ENCODE data around the gene USP53. TPM values are rescaled to one million over a fixed set of nuclear protein-coding genes. Genes with fewer than 3 reads are reported as not detected.
"Not testable (repeated sequence)": the region's sequence is repeated elsewhere in the genome, so short reads cannot be mapped to it uniquely, and the experiment has no call there.

USP53 gene
- total RNA-seq, 4 donors from 2014 or later, result 79.0 to 186 (median 125) TPM

DNA sequence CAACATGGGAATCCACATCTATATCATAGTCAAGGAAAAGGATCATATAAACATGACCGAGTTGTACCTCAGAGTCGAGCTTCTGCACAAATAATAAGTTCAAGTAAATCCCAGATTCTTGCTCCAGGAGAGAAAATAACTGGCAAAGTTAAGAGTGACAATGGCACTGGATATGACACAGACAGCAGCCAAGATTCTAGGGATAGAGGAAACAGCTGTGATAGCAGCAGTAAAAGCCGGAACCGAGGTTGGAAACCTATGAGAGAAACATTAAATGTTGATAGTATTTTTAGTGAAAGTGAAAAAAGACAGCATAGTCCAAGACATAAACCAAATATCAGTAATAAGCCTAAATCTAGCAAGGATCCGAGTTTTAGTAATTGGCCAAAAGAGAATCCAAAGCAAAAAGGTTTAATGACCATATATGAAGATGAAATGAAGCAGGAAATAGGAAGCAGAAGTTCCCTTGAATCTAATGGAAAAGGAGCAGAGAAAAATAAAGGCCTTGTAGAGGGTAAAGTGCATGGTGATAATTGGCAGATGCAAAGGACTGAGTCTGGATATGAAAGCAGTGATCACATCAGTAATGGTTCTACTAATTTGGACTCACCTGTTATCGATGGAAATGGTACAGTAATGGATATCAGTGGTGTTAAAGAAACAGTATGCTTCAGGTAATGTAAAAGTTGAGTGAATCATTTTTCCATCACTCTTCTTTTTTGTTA is 59.0 kb downstream of the USP53 start:
- Histone ChIP-seq H3K4me1 (no peaks in the 10 kb centered on the region), H3K27ac (no peak overlapping the region), H3K4me3 (no peak overlapping the region), H3K36me3 (peaks cover 9 to 76% of the 10 kb centered on the region in 2 donors), H3K27me3 (no peaks in the 10 kb centered on the region), H3K9me3 (no peaks in the 10 kb centered on the region)
- no peak for TF ChIP-seq EP300 (IDR thresholded peaks at IDR 0.05)
- no peak for ATAC-seq
- WGBS, 2 donors (ENCODE audit: low coverage in 1 of 2), result 56 to 79% methylated on average over 5 to 6 of the region's 6 CpGs

DNA sequence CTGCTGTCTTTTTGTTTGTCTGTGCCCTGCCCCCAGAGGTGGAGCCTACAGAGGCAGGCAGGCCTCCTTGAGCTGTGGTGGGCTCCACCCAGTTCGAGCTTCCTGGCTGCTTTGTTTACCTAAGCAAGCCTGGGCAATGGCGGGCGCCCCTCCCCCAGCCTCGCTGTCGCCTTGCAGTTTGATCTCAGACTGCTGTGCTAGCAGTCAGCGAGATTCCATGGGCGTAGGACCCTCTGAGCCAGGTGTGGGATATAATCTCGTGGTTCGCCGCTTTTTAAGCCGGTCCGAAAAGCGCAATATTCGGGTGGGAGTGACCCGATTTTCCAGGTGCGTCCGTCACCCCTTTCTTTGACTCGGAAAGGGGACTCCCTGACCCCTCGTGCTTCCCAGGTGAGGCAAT is 67.0 kb downstream of the USP53 start:
- H3K27me3 ChIP-seq, H3K9me3 ChIP-seq, H3K4me3 ChIP-seq, ATAC-seq, H3K27ac ChIP-seq: not testable (repeated sequence)
- H3K4me1 ChIP-seq, result peaks cover 0 to 42% (median 0%) of the 10 kb centered on the region in 3 donors
- peaks cover 0 to 24% of the 10 kb centered on the region in 2 donors for H3K36me3 ChIP-seq
- 96 to 100% methylated on average over 1 to 8 of the region's 19 CpGs for WGBS, 2 donors (ENCODE audit: low coverage in 1 of 2)

DNA sequence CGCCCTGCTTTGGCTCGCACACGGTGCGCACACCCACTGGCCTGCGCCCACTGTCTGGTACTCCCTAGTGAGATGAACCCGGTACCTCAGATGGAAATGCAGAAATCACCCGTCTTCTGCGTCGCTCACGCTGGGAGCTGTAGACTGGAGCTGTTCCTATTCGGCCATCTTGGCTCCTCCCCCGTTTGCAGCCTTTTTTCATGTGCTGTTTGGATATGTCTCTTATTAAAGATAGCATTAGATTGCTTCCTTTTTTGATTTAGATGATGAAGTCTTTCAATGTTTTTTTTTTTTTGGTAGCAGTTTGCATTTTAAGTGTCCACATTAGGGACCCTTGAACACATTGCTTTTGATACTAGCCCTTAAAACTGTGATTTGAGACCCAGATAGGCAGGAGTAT is 67.4 kb downstream of the USP53 start:
- not testable (repeated sequence) for H3K4me3 ChIP-seq, H3K27me3 ChIP-seq, H3K27ac ChIP-seq, H3K9me3 ChIP-seq, ATAC-seq
- peaks cover 0 to 24% of the 10 kb centered on the region in 2 donors for H3K36me3 ChIP-seq
- H3K4me1 ChIP-seq, result peaks cover 0 to 46% (median under 1%) of the 10 kb centered on the region in 3 donors
- 95 to 97% methylated on average over 10 to 11 of the region's 12 CpGs for WGBS, 2 donors (ENCODE audit: low coverage in 1 of 2)

DNA sequence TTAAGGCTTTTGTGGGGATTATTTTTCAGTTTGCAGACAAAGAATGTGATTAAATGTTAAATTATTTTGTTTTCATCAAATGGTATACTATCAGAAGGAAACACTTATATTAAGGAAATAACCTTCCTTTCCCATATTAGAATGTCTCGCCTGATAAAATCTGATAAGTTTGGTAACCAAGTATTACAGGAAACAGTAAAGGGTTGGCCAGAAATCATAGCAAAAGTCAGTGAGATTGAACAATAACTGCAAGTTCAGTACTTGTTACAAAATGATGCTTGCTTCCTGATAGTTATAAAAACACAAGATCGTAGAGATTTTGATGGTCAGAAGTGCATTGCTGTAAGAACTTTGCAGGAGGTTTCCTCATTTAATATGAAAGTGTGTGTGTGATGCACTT is 68.9 kb downstream of the USP53 start:
- TF ChIP-seq POLR2A (IDR thresholded peaks at IDR 0.05) (no peak), POLR2AphosphoS5 (IDR thresholded peaks at IDR 0.05) (no peak), EP300 (IDR thresholded peaks at IDR 0.05) (no peak)
- TF ChIP-seq, protein P1, sequence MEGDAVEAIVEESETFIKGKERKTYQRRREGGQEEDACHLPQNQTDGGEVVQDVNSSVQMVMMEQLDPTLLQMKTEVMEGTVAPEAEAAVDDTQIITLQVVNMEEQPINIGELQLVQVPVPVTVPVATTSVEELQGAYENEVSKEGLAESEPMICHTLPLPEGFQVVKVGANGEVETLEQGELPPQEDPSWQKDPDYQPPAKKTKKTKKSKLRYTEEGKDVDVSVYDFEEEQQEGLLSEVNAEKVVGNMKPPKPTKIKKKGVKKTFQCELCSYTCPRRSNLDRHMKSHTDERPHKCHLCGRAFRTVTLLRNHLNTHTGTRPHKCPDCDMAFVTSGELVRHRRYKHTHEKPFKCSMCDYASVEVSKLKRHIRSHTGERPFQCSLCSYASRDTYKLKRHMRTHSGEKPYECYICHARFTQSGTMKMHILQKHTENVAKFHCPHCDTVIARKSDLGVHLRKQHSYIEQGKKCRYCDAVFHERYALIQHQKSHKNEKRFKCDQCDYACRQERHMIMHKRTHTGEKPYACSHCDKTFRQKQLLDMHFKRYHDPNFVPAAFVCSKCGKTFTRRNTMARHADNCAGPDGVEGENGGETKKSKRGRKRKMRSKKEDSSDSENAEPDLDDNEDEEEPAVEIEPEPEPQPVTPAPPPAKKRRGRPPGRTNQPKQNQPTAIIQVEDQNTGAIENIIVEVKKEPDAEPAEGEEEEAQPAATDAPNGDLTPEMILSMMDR (IDR thresholded peaks at IDR 0.05), result no peak
- 75% methylated on average over 2 of the region's 2 CpGs for WGBS, 2 donors (ENCODE audit: low coverage in 1 of 2)
- H3K27me3 ChIP-seq, result no peaks in the 10 kb centered on the region
- H3K27ac ChIP-seq, result no peak overlapping the region
- no peak for ATAC-seq
- H3K9me3 ChIP-seq, result no peaks in the 10 kb centered on the region
- peaks cover 0 to 24% of the 10 kb centered on the region in 2 donors for H3K36me3 ChIP-seq
- H3K4me1 ChIP-seq, result peaks cover 3 to 60% (median 8%) of the 10 kb centered on the region in 3 donors
- no peak overlapping the region for H3K4me3 ChIP-seq

DNA sequence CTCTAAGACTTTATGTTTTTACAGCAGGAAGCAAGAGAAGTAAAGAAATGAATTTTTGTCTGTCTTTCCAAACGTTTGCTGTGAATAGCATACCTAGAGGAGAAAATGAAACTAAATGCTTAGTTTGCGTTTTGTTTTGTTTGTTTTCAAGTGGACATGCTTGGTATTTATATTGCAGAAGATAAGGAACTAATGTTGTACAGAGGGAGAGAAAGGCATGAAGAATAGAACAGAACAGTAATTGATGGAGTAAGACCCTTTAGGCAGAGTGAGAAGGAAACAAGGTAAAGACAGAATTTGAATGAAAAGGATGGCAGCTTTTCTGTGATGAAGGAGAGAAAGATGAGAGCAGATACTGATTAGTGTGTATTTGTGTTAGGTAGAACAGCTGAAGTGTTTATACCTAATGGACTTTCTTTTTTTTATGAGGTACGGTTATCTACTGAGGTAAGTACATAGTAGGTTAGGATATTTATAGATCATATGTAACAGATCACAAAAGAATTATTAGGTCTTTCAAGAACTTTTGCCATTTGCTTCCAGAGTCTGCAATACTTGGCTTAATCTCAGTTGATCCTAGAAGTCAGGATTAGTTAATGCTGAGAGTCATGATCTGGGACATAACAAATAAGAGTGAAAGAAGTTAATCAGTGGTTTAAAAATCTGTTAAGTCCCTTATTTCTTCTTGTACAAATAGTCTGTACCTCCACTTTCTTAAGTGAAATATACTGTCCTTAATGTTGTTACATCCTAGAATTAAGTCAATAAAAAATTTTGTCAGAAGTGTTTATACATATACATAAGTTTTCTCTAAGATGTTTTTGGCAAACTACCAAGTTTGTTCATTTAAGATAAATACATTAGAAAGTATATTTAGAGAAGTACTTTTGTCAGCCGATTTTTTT is 72.6 kb downstream of the USP53 start:
- no peaks in the 10 kb centered on the region for H3K9me3 ChIP-seq
- peaks cover 0 to 43% of the 10 kb centered on the region in 2 donors for H3K36me3 ChIP-seq
- peak overlapping the region in 3 of 4 donors; percentile 35 to 50 (median 44) for H3K27ac ChIP-seq
- TF ChIP-seq EP300 (IDR thresholded peaks at IDR 0.05), result no peak
- no peak for TF ChIP-seq POLR2AphosphoS5 (IDR thresholded peaks at IDR 0.05)
- TF ChIP-seq POLR2A (IDR thresholded peaks at IDR 0.05), result no peak
- TF ChIP-seq, protein P1 (IDR thresholded peaks at IDR 0.05), result peak in 3 of 4 experiments; percentile 21 to 46 (median 41)
- ATAC-seq, result no peak
- 8 to 9% methylated on average over 4 of the region's 4 CpGs for WGBS, 2 donors (ENCODE audit: low coverage in 1 of 2)
- H3K27me3 ChIP-seq, result no peaks in the 10 kb centered on the region
- H3K4me1 ChIP-seq, result peaks cover 3 to 67% (median 8%) of the 10 kb centered on the region in 3 donors
- no peak overlapping the region for H3K4me3 ChIP-seq

DNA sequence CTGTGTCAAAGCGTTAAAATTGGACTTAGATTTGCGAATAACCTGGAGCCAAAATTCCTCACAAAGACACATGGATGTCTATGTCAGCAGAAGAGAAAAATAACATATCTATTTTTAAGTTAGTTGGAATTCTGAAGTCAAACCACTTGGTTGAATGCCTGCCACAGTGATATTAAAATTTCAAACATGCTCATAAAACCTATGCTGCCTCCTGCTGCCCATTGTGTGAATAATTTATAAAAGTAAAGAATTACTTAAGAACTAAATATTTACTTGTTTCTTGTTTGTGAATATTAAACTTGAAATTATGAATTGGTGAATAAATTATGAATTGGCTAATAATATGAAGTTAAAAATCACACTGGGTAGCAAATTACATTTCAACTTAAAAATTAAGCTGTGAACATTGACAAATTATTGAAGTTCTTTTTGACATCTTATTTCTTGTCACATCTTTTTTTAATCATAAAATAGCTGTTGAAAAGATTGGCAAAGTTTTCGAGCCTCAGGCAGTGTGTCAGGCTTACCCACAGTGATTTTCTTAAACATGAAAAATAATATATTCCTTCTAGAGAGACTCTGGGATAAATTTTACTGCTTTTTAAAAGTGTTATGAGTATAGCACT is 74.0 kb downstream of the USP53 start:
- 7 to 20% methylated on average over 3 of the region's 3 CpGs for WGBS, 2 donors (ENCODE audit: low coverage in 1 of 2)
- peaks cover 3 to 55% (median 8%) of the 10 kb centered on the region in 3 donors for H3K4me1 ChIP-seq
- TF ChIP-seq POLR2AphosphoS5 (IDR thresholded peaks at IDR 0.05) (peak; percentile 10), EP300 (IDR thresholded peaks at IDR 0.05) (no peak), POLR2A (IDR thresholded peaks at IDR 0.05) (no peak)
- TF ChIP-seq, protein P1 (IDR thresholded peaks at IDR 0.05), result peak; percentile 49 to 80 (median 64)
- H3K36me3 ChIP-seq, result peaks cover 0 to 45% of the 10 kb centered on the region in 2 donors
- H3K27me3 ChIP-seq, result no peaks in the 10 kb centered on the region
- no peaks in the 10 kb centered on the region for H3K9me3 ChIP-seq
- no peak overlapping the region for H3K4me3 ChIP-seq
- no peak for ATAC-seq
- no peak overlapping the region for H3K27ac ChIP-seq

All from gastroesophageal sphincter (tissue), 4 donors.